Activated gamma-delta T cell treated with anti-CD3 and anti-CD28 coated beads, Interleukin-2, amount 50 U/mL, for 16 hours (primary cell): ENCODE measurements around the gene IL27RA.
"Not testable (repeated sequence)": the region's sequence is repeated elsewhere in the genome, so short reads cannot be mapped to it uniquely, and the experiment has no call there.

Experiments
- DNase-seq: peaks from one replicate; pipeline ENCODE4 v3.0.0-alpha.2; 2020; ENCODE audit warnings: low read depth

IL27RA gene

DNA sequence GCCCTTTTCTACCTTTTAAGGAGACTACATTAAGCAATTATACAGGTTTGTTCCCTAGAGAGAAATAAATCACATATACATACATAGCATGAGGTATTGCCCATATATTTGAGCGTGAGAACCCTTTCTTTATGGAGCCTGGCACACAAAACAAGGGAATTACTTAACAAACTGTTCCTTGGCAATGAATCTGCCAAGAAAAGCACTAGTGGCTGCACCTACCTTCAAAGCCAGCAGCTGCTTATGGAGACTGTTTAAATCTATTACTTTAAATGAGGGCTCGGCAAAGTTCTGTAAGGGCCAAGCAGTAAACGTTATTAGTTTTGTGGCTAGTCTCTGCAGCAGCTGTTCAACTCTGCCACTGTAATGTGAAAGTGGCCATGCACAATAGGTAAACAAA is 32.5 kb upstream of the IL27RA start:
- DNase-seq: no peak

DNA sequence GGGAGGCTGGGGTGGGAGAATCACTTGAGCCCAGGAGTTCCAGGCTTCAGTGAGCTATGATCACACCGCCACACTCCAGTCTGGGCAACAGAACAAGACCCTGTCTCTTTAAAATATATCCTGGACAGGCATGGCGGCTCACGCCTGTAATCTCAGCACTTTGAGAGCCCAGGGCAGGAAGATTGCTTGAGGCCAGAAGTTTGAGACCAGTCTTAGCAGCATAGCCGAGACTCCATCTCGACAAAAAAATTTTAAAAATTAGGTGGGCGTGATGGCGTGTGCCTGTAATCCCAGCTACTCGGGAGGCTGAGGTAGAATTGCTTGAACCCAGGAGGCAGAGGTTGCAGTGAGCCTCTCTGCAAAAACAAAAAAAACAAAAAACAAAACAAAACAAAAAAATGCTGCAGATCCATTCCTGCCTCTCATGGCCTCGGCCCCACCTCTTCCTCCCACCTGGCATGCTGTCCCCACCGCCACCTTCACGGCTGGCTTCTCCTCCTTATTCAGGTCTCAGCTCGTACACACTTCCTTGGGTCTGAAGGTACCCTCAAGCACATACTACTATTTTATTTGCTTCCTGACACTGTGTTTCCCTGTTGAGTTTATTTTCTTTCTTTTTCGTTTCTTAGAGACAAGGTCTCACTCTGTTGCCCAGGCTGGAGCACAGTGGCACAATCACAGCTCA is 30.7 kb upstream of the IL27RA start:
- no peak for DNase-seq

DNA sequence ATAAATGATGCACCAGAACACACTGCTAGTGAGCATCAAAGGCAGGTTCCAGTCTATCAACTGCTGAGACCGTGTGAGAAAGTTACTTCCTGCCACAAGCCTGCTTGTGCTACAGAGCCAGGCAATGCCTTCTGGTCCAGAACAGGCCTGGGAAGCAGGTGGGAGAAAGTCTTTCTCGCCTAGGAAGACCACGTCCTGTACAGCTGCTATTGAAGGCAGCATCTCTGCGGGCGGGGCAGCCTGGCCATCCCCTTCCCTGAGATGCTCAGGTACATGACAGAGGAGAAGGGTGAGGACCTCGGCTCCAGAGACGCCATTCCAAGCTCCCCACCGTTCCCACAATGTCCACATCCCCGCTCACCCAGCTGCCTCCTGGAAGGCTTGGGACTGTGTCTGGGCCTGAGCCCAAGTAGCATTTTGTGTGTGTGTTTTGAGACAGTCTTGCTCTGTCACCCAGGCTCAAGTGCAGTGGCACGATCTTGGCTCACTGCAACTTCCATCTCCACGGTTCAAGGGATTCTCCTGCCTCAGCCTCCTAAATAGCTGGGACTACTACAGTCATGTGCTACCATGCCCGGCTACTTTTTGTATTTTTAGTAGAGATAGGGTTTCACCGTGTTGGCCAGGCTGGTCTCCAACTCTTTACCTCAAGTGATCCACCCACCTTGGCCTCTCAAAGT is 28.9 kb upstream of the IL27RA start:
- no peak for DNase-seq

DNA sequence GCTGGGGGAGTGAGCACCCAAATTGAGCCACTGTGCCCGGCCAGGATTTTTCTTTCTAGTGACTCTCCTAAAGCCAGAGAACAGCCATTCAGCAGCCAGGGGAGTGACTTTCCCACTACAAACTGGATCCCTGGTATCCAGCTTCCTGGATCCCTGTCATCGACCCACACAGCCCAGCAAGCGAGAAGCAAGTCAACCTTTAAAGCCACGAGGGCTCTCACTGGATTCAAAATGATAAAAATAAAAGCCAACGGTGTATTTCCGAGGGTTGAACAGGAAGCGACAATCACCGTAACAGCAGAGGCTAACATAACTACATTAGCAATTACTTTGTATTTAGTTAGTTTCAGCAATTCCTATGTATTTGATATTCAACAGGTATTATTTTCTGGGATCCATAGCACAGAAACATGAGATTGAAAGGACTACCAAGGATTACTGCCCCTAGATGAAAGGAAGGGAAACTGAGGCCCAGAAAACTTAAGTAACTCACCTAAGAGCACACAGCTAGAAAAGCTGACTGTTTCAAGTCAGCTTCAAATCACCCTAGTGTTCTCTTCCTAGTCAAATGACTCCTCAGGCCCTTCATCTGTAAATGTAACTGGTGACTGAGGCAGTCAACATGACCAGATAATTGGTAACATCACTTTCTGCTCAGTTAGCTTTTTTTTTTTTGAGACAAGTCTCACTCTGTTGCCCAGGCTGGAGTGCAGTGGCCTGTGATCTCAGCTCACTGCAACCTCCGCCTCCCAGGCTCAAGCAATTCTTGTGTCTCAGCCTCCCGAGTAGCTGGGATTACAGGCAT is 28.1 kb upstream of the IL27RA start:
- DNase-seq: no peak

DNA sequence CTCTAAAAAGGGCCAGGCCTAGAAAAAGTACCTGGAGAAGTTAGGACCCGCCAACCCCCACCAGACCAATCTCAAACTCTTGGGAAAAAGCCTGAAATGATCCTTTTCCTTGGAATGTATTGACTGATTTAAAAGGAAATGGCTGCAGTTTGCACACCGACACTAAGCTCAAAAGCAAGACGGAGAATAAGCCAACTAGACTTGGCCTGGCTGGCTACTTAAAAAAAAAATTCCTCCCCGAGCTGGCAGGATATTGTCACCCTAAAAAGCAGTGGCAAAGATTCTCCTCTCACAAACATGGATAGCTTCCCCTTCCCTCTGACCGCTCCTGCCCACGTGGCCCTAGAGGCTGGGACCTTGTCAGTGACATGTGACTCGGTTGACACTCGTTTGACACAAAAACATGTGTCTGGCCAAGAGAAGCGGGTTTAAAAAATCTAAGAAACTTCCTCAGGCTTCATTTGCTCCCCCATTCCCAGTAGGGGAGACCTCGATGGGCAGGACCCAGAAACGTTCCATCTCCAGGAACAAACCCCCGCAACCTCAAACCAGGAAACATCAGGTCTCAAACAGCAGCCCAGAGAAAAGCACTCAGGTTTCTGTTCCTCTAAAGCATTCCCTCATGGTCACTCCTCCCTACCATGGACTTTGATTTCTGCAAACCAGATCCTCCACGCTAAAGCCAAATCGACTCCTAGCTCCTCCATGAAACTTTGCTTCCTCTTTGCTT is 26.8 kb upstream of the IL27RA start:
- DNase-seq: no peak

DNA sequence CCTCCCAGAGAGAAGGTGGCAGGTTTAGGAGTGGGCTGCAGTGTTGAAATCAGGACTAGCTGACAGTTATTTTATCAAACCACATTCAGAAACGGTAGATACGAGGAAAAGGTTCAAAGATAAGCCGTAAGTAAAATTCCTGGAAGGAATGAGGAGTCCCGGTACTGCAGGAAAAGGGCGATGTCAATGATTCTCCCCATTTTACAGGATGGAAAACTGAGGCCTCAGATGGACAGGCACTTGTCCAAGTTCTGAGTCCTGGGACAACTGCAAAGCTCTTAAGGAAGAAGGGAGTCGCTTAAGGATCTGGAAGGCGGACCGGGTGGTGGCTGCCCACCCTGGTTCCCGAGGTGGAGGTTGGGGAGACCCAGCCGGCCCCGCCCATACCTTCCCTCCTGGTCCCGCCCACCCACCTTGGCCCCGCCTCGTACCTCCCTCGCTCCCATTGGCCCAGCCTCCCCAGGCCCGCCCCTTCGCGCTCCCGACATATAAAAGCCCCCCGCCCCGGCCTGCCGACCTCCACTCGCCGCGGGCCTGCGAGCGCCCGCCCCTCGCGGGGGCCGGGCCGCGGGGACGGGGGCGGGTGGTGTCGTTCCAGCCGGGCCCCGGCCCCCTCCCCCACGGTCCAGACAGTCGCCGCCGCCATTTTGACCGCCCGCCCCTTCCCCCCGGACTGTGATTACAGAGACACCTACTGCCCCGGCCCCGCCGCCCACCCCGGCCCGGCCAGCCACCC is 26.0 kb upstream of the IL27RA start:
- DNase-seq: peak; percentile 87

DNA sequence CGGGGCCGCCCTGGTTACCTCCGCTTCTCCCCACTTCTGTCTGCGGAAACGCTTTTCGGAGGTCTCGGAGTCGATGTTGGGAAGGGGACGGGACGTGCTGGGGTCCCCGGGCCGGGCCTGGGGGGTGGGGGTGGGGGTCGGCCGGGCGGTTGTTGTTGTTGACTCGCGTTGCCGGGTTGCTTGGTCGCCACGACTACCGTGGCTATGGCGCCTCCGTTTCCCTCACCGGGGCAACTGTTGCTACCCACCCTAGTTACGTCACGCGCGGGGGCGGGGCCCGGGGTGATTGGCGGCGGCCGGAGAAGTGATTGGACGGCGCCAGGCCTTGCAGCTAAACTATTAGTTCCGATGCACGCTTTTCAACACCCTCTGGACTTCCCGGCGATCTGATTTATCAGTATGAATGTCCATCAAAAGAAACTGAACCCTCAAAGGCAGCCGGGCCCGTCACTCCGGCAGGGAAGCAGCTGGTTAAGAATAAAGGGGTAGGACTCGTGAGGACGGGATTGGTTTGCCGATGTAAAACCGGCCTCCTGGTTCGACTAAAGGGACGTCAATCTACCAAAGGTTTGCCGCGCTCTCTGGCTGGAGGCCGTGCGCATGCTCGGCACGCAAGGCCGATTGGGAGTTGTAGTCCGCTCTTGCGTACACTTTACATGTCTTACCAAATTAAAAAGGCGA is 25.3 kb upstream of the IL27RA start, which contains the start of gene RFX1:
Gene RFX1 (minus strand): TSS at position 236 of the 681 bp plus-strand sequence. CDS start 12,477 bp downstream, outside the sequence.
- peak; percentile 100 for DNase-seq

DNA sequence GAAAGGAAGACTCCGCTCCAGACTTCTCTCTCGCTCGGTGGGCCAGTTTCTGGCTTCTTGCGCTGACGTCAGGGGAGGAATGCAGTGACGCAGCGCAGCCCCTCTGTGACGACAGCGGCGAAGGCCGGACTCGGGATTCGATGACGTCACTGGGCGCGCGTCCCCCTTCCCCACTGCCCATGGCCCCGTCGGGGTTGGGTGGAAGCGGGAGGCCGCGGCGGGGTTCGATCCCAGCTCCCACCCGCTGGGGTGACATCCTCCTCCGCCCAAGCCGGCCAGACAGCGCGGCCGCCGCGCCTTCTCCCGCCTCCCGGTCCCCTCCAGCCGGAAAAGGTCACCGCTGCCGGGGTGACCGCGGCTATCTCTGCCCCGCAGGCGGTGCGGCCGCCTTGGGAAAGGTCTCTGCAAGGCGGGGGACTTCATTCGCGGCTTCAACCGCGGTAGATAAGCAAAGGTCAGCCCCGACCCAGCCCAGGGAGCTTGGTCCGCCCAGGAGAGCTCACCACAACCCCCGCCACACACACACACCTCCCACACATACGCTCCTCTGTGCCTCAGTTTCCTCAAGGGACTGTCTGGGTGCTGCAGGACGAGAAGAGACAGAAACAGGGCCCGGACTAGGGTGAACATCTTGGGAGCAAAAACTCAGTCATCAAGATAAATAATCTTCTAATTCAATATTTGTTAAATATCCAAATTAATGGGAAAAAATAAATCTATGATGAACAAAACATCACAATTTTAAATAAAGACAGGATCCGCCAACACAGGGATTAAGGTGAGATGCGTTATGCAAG is 24.6 kb upstream of the IL27RA start:
- no peak for DNase-seq

DNA sequence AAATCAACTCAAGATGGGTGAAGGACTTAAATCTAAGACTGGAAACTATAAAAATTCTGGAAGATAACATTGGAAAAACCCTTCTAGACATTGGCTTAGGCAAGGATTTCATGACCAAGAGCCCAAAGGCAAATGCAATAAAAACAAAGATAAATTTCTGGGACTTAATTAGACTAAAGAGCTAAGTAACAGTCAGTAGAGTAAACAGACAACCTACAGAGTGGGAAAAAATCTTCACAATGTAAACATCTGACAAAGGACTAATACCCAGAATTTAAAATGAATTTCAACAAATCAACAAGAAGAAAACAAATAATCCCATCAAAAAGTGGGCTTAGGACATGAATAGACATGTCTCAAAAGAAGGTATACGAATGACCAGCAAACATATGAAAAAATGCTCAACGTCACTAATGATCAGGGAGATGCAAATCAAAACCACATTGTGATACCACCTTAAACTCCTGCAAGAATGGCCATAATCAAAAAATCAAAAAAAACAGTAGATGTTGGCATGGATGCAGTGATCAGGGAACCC is 19.1 kb upstream of the IL27RA start:
- no peak for DNase-seq

DNA sequence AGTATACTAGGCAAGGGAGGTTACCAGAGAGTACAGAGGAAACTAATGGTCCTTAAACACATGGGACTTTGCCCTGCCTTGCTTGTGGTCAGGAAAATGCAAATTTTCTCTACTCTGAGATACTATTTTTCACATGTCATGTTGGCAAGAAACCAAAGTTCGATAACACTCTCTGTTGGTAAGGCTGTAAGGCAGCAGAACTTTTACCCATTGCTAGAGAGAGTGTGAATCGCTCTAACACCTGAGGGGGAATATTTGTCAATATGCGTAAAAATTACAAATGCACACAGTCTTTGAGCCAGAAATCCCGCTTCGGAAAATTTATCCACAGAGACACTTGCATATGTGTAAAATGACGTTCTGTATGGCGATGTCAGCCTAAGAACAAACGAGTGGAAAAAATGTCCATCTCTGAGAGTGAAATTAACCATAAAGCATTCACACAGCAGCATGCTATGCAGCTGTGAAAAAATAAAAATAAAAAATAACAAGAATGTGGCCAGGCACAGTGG is 16.0 kb upstream of the IL27RA start:
- DNase-seq: no peak

DNA sequence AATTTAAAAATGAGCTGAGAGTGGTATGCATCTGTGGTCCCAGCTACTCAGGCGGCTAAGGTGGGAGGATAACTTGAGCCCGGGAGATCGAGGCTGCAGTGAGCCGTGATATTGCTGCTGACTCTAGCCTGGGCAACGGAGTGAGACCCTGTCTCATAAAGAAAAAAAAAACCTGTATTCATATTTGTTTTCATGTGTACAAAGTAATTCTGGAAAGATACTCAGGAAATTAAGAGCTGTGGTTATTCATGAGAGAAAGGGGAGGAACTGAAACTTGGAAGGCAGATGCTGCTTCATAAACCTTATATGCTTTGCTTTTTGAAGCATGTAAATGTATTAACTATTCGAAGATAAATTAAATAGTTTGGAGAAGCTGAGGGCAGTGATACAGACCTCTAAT is 12.5 kb upstream of the IL27RA start:
- no peak for DNase-seq

DNA sequence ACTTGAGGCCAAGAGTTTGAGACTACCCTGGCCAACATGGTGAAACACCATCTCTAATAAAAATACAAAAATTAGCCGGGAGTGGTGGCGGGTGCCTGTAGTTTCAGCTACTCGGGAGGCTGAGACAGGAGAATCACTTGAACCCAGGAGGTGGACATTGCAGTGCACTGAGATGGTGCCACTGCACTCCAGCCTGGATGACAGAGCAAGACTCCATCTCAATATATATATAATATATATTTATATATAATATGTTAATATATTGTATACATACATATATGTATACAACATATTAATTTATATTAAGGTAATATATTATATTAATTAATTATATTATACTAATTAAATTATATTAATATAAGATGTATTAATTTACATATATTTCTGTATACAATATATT is 11.8 kb upstream of the IL27RA start:
- DNase-seq: not testable (repeated sequence)

DNA sequence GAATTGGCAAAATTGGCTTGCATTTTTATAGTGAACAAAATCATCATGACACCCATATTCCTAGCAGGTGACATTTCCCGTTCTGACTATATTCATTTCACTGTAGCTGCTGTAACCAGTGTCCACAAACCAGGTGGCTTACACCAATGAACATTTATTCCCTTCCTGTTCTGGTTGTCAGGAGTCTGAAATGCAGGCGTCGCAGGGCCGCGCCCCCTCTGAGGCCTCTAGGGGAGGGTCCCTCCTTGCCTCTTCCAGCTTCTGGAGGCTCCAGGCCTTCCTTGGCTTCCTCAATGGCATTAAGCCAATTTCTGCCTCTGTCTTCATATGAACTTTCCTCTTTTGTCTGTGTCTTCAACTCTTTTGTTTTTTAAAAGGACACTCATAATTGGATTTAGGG is 10.1 kb upstream of the IL27RA start:
- no peak for DNase-seq

DNA sequence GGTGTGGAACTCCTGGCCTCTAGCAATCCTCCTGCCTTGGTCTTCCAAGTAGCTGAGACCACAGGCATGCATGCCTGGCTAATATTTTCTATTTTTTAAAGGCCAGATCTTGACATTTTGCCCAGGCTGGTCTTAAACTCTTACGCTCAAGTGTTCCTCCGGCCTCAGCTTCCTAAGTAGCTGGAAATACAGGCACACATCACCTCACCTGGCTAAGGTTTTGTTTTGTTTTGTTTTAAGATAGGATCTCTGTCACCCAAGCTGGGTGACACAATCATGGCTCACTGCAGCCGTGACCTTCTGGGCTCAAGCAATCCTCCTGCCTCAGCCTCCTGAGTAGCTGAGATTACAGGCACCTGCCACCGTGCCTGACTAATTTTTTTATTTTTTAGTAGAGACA is 9.1 kb upstream of the IL27RA start:
- no peak for DNase-seq

DNA sequence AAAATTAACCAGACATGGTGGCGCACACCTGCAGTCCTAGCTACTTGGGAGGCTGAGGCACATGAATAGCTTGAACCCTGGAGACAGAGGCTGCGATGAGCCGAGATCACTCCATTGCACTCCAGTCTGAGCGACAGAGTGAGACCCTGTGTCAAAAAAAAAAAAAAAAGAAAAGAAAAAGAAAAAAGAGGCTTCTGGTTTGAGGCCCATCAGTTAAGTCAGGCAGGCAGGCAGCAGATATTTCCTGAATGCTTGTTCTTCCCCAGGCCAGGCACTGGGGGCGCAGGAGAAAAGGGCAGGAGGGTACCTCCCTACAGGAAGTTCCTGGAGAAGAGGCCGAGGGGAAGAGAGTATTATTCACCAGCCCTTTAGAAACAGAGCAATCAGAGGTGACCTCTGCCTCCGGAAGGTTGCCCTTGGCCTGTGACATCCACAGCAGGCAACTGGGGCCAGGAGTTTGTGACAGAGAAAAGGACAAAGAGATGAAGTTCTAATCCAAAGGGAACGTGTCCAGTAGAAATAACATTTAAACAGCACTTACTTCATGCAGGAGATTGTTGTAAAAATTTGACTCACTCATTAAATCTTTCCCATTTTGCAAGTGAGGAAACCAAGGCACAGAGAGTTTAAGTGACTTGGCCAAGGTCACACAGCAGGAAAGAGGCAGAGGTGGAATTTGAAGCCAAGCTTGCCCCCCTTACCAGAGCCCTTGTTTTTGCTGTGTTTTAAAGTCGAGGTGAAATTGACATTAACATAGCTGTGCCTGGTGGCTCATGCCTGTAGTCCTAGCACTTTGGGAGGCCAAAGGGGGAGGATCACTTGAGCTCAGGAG is 7.9 kb upstream of the IL27RA start:
- DNase-seq: no peak

DNA sequence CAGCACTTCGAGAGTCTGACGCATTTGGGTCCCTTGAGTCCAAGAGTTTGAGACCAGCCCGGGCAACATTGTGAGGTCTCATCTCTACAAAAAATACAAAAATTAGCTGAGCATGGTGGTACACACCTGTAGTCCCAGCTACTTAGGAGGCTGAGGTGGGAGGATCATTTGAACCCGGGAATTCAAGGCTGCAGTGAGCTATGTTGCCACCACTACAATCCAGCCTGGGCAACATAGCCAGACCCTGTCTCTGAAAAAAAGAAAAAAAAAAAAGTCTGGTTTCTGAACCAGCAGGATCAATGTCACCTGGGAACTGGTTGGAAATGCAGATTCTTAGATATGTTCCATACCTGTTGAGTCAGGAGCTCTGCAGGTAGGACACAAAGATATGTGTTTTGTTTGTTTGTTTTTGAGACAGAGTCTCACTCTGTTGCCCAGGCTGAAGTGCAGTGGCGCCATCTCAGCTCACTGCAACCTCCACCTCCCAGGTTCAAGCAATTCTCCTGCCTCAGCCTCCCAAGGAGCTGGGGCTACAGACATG is 4.8 kb upstream of the IL27RA start:
- DNase-seq: not testable (repeated sequence)

DNA sequence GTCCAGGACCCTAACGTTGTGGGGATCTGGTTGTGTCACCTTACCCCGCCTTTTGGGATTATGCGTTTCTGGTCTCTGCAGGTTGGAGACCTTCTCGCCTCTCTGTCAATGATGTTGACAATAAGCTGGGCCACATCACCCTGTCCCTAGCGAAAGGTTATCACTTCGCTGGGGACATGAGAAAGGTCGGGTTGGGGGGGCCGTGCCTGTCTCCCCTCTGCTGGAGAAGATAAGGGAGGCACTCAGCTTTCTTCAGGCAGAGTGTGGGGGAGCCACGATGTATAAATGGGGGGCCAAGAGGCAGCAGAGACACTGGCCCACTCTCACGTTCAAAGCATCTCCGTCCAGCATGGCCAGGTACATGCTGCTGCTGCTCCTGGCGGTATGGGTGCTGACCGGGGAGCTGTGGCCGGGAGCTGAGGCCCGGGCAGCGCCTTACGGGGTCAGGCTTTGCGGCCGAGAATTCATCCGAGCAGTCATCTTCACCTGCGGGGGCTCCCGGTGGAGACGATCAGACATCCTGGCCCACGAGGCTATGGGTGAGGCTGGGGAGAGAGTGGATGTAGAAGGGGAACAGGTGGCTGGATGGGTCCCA is 3.6 kb upstream of the IL27RA start, which contains the start of gene RLN3:
Gene RLN3 (plus strand): TSS at position 293 of the 595 bp plus-strand sequence. CDS start 57 bp downstream, at position 350.
- DNase-seq: no peak

DNA sequence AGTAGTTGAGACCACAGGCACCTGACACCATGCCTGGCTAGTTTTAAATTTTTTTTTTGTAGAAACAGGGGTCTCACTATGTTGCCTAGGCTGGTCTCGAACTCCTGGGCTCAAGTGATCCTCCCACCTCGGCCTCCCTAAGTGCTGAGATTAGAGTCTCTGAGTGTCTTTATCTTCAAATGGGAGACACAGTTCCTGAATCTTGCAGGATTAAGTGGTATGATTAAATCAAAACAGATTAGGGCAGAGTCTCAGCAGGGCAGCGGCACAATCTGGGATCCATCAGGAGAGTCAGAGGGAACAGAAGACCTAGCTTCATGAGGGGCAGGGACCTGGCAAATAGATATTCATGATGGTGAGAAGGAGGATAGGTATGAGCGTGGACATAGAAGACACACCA is 2.7 kb upstream of the IL27RA start:
- no peak for DNase-seq
